ENCODE results near the gene CACNA1G. TPM values are rescaled to one million over a fixed set of nuclear protein-coding genes. Genes with fewer than 3 reads are reported as not detected.

The CACNA1G gene
- total RNA-seq, 1 experiment from 2014 or later = not detected

DNA sequence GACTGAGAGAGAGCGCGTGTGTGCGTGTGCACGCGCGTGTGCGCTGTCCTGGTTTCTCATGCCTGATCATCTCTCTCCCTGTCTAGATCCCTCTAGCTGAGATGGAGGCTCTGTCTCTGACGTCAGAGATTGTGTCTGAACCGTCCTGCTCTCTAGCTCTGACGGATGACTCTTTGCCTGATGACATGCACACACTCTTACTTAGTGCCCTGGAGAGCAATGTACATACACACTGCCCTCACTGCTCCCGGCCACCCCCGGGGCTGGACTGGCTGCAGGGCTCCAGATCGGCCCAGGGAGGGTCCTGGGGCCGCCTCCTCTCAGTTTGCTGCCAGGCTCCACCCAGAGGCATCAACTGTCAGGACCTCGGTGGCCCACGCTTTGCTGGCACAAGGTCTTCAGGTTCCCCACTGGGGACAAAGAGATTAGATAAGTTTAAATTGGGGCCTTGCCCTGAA is 61.1 kb downstream of the CACNA1G start:
- no peaks in the 10 kb centered on the region for H3K9me3 Mint-ChIP-seq (ENCODE audit: unreplicated experiment)
- no peak for DNase-seq (ENCODE audit: unreplicated experiment)
- no peak overlapping the region for H3K27ac Mint-ChIP-seq (ENCODE audit: low read depth, unreplicated experiment)
- ChIA-PET CTCF (interaction anchor here (0.6 kb wide), 1 partner anchor 75 kb away, joined by 3 read pairs; no protein-coding TSS in a partner anchor), POLR2A (no interaction called here)
- H3K36me3 Mint-ChIP-seq (ENCODE audit: insufficient read depth, unreplicated experiment) = no peaks in the 10 kb centered on the region
- H3K4me3 Mint-ChIP-seq (ENCODE audit: unreplicated experiment) = no peak overlapping the region
- BruUV-seq (replicated peaks) = no TSS peak
- TF ChIP-seq, protein P1, sequence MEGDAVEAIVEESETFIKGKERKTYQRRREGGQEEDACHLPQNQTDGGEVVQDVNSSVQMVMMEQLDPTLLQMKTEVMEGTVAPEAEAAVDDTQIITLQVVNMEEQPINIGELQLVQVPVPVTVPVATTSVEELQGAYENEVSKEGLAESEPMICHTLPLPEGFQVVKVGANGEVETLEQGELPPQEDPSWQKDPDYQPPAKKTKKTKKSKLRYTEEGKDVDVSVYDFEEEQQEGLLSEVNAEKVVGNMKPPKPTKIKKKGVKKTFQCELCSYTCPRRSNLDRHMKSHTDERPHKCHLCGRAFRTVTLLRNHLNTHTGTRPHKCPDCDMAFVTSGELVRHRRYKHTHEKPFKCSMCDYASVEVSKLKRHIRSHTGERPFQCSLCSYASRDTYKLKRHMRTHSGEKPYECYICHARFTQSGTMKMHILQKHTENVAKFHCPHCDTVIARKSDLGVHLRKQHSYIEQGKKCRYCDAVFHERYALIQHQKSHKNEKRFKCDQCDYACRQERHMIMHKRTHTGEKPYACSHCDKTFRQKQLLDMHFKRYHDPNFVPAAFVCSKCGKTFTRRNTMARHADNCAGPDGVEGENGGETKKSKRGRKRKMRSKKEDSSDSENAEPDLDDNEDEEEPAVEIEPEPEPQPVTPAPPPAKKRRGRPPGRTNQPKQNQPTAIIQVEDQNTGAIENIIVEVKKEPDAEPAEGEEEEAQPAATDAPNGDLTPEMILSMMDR (IDR thresholded peaks at IDR 0.05; ENCODE audit: unreplicated experiment) = no peak
- H3K27me3 Mint-ChIP-seq (ENCODE audit: insufficient read depth, unreplicated experiment) = no peaks in the 10 kb centered on the region
- peaks cover 18% of the 10 kb centered on the region for H3K4me1 Mint-ChIP-seq (ENCODE audit: insufficient read depth, unreplicated experiment)
- intact Hi-C loops (cut with micrococcal nuclease) = no loop called here

DNA sequence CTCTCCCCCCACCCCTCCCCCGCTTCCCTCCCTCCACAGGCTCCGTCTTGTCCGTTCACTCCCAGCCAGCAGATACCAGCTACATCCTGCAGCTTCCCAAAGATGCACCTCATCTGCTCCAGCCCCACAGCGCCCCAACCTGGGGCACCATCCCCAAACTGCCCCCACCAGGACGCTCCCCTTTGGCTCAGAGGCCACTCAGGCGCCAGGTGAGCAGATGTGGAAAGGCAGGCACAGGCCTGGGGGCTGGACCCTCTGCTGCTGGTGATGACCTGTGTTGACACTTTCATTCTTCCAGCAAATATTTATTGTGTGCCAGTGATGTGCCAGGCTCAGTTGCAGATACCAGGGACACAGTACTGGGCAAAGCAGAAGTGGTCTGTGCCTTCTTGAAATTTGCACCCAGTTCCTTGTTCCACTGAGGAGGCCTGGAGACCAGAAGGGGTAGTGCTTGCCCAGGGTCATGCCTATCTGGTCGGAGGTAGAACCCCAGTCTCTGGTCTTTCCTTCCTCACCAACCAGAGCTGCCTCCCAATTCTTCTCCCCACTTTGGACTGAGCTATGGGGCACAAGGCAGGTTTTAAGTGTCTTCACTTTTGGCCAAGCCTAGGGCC is 63.9 kb downstream of the CACNA1G start:
- Mint-ChIP-seq H3K36me3 (ENCODE audit: insufficient read depth, unreplicated experiment) (no peaks in the 10 kb centered on the region), H3K27me3 (ENCODE audit: insufficient read depth, unreplicated experiment) (no peaks in the 10 kb centered on the region), H3K4me3 (ENCODE audit: unreplicated experiment) (no peak overlapping the region), H3K27ac (ENCODE audit: low read depth, unreplicated experiment) (no peak overlapping the region), H3K4me1 (ENCODE audit: insufficient read depth, unreplicated experiment) (peaks cover 3% of the 10 kb centered on the region), H3K9me3 (ENCODE audit: unreplicated experiment) (no peaks in the 10 kb centered on the region)
- ChIA-PET POLR2A (interaction anchor here (0.6 kb wide), 1 partner anchor 14 kb away, joined by 3 read pairs; no protein-coding TSS in a partner anchor), CTCF (interaction anchor here (0.6 to 9.2 kb wide), 5 partner anchors 21 to 217 kb away, joined by 3 to 248 read pairs (median 4); no protein-coding TSS in a partner anchor)
- intact Hi-C loops (cut with micrococcal nuclease) = no loop called here
- TF ChIP-seq, protein P1 (IDR thresholded peaks at IDR 0.05; ENCODE audit: unreplicated experiment) = no peak
- no TSS peak for BruUV-seq (replicated peaks)
- DNase-seq (ENCODE audit: unreplicated experiment) = no peak

DNA sequence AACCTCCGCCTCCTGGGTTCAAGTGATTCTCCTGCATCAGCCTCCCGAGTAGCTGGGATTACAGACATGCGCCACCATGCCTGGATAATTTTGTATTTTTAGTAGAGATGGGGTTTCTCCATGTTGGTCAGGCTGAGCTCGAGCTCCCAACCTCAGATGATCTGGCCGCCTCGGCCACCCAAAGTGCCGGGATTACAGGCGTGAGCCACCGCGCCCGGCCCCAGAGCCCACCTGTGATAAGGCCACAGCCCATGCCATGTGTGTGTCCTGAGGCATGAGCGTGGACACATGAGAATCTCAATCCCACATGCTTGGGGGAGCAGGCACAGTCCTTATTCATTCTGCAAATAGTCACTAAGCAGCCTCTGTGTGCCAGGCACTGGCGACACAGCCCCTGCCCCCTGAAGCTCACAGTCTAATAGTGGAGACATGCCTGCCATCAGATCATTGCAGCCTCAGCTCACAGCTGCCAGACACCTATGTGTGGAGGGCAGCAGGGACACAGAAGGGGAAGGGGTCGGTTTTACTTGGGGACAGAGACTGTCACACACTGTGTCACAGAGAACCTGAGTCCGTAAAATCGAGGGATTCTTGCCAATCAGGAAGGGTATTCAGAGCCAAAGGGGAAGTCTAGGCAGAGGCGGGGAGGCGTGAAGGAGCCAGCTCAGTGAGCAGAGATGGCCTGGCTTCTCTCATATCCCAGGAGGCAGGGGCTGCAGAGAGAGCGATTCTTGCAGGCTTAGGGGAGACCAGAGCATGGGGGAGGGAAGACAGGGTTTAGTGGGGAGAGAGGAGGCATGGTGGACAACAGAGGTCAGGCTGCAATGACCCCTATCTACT is 64.7 kb downstream of the CACNA1G start:
- Mint-ChIP-seq H3K4me3 (ENCODE audit: unreplicated experiment) (no peak overlapping the region), H3K27ac (ENCODE audit: low read depth, unreplicated experiment) (no peak overlapping the region), H3K27me3 (ENCODE audit: insufficient read depth, unreplicated experiment) (no peaks in the 10 kb centered on the region), H3K9me3 (ENCODE audit: unreplicated experiment) (no peaks in the 10 kb centered on the region), H3K4me1 (ENCODE audit: insufficient read depth, unreplicated experiment) (peaks cover under 1% of the 10 kb centered on the region), H3K36me3 (ENCODE audit: insufficient read depth, unreplicated experiment) (no peaks in the 10 kb centered on the region)
- DNase-seq (ENCODE audit: unreplicated experiment) = no peak
- CTCF ChIA-PET = interaction anchor here (1.0 to 10.0 kb wide), 13 partner anchors 8 to 146 kb away, joined by 3 to 248 read pairs (median 5); partner anchors contain the start of gene SPATA20
- no TSS peak for BruUV-seq (replicated peaks)
- POLR2A ChIA-PET = interaction anchor here (1.5 kb wide), 1 partner anchor 83 kb away, joined by 5 read pairs; no protein-coding TSS in a partner anchor
- intact Hi-C loops (cut with micrococcal nuclease) = no loop called here
- TF ChIP-seq, protein P1 (IDR thresholded peaks at IDR 0.05; ENCODE audit: unreplicated experiment) = no peak

DNA sequence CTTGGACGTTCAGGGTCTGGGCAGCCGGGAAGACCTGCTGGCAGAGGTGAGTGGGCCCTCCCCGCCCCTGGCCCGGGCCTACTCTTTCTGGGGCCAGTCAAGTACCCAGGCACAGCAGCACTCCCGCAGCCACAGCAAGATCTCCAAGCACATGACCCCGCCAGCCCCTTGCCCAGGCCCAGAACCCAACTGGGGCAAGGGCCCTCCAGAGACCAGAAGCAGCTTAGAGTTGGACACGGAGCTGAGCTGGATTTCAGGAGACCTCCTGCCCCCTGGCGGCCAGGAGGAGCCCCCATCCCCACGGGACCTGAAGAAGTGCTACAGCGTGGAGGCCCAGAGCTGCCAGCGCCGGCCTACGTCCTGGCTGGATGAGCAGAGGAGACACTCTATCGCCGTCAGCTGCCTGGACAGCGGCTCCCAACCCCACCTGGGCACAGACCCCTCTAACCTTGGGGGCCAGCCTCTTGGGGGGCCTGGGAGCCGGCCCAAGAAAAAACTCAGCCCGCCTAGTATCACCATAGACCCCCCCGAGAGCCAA is 65.6 kb downstream of the CACNA1G start:
- Mint-ChIP-seq H3K27me3 (ENCODE audit: insufficient read depth, unreplicated experiment) (no peaks in the 10 kb centered on the region), H3K4me1 (ENCODE audit: insufficient read depth, unreplicated experiment) (peaks cover 6% of the 10 kb centered on the region), H3K36me3 (ENCODE audit: insufficient read depth, unreplicated experiment) (no peaks in the 10 kb centered on the region), H3K27ac (ENCODE audit: low read depth, unreplicated experiment) (no peak overlapping the region), H3K4me3 (ENCODE audit: unreplicated experiment) (no peak overlapping the region), H3K9me3 (ENCODE audit: unreplicated experiment) (no peaks in the 10 kb centered on the region)
- TF ChIP-seq, protein P1 (IDR thresholded peaks at IDR 0.05; ENCODE audit: unreplicated experiment) = peak; percentile 72
- ChIA-PET CTCF (interaction anchor here (0.6 to 10.0 kb wide), 18 partner anchors 9 to 147 kb away, joined by 3 to 248 read pairs (median 4); partner anchors contain the start of gene SPATA20), POLR2A (interaction anchor here (0.8 to 1.5 kb wide), 2 partner anchors 84 to 147 kb away, joined by 3 to 5 read pairs; no protein-coding TSS in a partner anchor)
- no TSS peak for BruUV-seq (replicated peaks)
- peak; percentile 75 for DNase-seq (ENCODE audit: unreplicated experiment)
- intact Hi-C loops (cut with micrococcal nuclease) = loop anchor here (1.0 kb wide), 2 partner anchors 79 to 144 kb away; partner anchors contain the start of gene SPATA20

Data from MCF 10A (cell line).